Fibroblast of pulmonary artery (primary cell): Measurements from ENCODE around the gene GPR107.
"Not testable (repeated sequence)": the region's sequence is repeated elsewhere in the genome, so short reads cannot be mapped to it uniquely, and the experiment has no call there.

Experiments used
- DNase-seq: peaks from one replicate; pipeline ENCODE4 v3.0.0-alpha.2; 2010; ENCODE audit warnings: low read depth
- H3K4me3 ChIP-seq: replicated peaks from 2 replicates; pipeline ENCODE4 v1.5.1; 2011; ENCODE audit warnings: low read depth, mild to moderate bottlenecking, control low read depth, low read length, moderate library complexity
- TF ChIP-seq, protein P1 (sequence below): IDR thresholded peaks from 2 replicates; pipeline ENCODE4 v1.5.1; 2011; ENCODE audit warnings: mild to moderate bottlenecking, control low read depth, low read length, inconsistent platforms; ENCODE audit errors: missing control alignments

Gene GPR107

GRCh38 chr9:130053504-130054324 lies at the start of gene GPR107:
TSS of gene GPR107 (plus strand) at chr9:130053906. CDS start at chr9:130053933, 27 bp downstream.
- TF ChIP-seq, protein P1, sequence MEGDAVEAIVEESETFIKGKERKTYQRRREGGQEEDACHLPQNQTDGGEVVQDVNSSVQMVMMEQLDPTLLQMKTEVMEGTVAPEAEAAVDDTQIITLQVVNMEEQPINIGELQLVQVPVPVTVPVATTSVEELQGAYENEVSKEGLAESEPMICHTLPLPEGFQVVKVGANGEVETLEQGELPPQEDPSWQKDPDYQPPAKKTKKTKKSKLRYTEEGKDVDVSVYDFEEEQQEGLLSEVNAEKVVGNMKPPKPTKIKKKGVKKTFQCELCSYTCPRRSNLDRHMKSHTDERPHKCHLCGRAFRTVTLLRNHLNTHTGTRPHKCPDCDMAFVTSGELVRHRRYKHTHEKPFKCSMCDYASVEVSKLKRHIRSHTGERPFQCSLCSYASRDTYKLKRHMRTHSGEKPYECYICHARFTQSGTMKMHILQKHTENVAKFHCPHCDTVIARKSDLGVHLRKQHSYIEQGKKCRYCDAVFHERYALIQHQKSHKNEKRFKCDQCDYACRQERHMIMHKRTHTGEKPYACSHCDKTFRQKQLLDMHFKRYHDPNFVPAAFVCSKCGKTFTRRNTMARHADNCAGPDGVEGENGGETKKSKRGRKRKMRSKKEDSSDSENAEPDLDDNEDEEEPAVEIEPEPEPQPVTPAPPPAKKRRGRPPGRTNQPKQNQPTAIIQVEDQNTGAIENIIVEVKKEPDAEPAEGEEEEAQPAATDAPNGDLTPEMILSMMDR: no peak
- peak; percentile 71 for DNase-seq
- H3K4me3 ChIP-seq: peak within 1 kb of the TSS; percentile 88

GRCh38 chr9:130003943-130004552 lies 49.7 kb upstream of the GPR107 start:
- no peak overlapping the region for H3K4me3 ChIP-seq
- TF ChIP-seq, protein P1: no peak
- DNase-seq: no peak

- DNase-seq, H3K4me3 ChIP-seq: not testable (repeated sequence)
Measured at GRCh38 chr9:130006952-130007351, 46.8 kb upstream of the GPR107 start.

DNA sequence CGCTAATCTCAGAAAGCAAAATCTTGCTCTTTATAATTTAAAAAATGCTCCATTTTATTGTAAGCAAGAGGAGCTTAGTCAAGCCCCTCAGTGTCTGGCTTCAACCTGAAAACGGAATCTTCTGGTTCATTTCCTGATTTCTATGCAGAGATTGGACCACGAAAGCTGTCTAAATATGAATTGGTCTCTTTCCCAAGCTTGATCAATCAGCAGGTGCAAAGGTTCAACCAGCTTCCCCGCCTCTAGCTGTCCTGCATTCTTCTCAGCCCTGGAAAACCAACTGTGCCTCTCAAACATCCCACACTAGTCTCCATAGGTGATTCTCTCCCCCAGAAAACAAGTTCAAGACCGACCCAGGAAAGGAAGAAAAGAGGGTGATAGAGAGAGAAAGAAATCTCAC lies 45.2 kb upstream of the GPR107 start:
- no peak overlapping the region for H3K4me3 ChIP-seq
- TF ChIP-seq, protein P1: no peak
- DNase-seq: no peak

GRCh38 chr9:130009546-130009945 lies 44.2 kb upstream of the GPR107 start:
- not testable (repeated sequence) for DNase-seq, H3K4me3 ChIP-seq

DNA sequence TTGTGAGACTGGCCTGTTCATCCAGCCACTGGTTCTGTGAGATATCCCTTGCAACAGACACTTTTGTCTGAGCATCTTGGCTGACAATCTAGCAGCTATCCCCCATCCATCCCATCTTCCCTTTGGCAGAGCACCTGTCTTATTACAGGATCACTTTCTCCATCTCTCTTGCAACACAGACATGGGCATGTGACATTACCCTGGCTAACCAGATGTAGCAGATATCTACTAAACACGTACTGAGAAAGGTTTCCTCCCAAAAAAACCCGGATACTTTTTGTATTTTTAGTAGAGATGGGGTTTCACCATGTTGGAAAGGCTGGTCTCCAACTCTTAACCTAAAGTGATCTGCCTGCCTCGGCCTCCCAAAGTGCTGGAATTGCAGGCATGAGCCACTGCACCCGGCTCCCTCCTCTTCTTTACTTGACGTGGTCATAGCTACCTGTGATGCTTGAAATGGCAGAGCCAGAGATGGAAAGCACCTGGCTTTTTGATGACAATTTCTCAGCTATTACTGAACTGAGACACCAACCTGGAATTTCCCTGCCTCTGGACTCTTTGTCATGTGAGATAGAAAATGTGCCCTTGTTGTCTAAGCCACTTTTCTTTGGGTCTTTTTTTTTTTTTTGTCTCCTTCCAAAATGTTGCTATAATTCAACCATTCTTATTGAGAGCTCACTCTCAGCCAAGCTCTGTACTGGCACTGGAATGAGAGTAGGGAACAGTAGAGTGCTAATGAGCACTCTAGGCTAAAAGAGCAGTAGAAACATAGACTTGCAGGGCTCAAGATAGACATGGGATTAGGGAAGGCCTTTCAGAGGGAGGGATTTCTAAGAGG lies 43.3 kb upstream of the GPR107 start:
- no peak overlapping the region for H3K4me3 ChIP-seq
- DNase-seq: no peak
- TF ChIP-seq, protein P1: no peak

- TF ChIP-seq, protein P1: no peak
- H3K4me3 ChIP-seq: no peak overlapping the region
- DNase-seq: no peak
Measured at GRCh38 chr9:130013326-130013725, 40.4 kb upstream of the GPR107 start.
